ENCODE results near the gene GPX3.

The GPX3 gene

GRCh38 chr5:151021746-151022145 is 1.4 kb downstream of the GPX3 start:
- TF ChIP-seq, protein P1, sequence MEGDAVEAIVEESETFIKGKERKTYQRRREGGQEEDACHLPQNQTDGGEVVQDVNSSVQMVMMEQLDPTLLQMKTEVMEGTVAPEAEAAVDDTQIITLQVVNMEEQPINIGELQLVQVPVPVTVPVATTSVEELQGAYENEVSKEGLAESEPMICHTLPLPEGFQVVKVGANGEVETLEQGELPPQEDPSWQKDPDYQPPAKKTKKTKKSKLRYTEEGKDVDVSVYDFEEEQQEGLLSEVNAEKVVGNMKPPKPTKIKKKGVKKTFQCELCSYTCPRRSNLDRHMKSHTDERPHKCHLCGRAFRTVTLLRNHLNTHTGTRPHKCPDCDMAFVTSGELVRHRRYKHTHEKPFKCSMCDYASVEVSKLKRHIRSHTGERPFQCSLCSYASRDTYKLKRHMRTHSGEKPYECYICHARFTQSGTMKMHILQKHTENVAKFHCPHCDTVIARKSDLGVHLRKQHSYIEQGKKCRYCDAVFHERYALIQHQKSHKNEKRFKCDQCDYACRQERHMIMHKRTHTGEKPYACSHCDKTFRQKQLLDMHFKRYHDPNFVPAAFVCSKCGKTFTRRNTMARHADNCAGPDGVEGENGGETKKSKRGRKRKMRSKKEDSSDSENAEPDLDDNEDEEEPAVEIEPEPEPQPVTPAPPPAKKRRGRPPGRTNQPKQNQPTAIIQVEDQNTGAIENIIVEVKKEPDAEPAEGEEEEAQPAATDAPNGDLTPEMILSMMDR (conservative IDR thresholded peaks at IDR 0.05; ENCODE audit: low read length): no peak
- H3K4me3 ChIP-seq (ENCODE audit: low read length): no peak overlapping the region
- no peak for DNase-seq (ENCODE audit: low read depth)

DNA sequence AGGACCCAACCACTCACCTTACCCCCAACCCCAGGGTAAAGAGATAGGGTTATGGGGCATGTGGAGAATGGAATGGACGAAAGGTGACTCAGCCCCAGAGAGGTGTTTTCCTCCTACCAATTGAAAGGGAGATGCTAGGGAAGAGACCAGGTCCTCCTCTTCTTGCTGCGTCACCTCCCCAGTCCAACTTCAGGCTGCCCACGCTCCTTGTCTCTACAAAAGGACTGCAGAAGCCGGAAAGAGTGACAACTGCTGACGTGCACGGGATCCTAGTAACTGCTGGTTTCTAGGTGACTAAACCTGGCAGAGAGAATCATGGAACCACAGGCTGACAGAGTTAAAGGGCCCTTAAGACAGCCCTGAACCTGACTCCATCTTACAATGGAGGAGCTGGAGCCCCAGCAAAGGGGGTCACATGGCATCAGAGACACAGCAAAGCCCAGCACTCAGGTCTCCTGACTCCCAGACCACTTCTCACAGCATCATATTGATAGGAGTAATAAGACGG is 2.2 kb downstream of the GPX3 start:
- H3K4me3 ChIP-seq (ENCODE audit: low read length): no peak overlapping the region
- no peak for DNase-seq (ENCODE audit: low read depth)
- TF ChIP-seq, protein P1 (conservative IDR thresholded peaks at IDR 0.05; ENCODE audit: low read length): no peak

- TF ChIP-seq, protein P1 (conservative IDR thresholded peaks at IDR 0.05; ENCODE audit: low read length): no peak
- no peak for DNase-seq (ENCODE audit: low read depth)
- no peak overlapping the region for H3K4me3 ChIP-seq (ENCODE audit: low read length)
Measured at GRCh38 chr5:151023047-151023615, 2.7 kb downstream of the GPX3 start.

DNA sequence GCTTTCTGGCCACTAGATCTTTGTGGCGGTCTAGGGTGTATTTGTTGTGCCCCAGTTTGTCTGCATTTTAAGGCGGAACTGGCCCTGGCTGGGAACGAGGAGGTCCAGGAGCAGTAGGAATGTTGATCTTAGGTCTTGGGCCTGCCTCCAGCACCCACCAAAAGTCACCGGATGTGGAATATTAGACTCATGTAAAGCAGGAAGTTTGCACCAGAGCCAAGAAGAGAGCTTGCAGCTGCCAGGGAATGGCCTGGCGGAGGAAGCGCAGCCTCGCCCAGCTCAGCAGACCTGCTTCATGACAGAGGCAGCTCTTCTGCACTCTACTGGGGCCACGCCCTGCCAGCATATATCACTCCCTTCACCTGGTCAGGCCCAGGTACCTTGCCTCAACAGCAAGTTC is 3.3 kb downstream of the GPX3 start:
- TF ChIP-seq, protein P1 (conservative IDR thresholded peaks at IDR 0.05; ENCODE audit: low read length): no peak
- peak; percentile 32 for DNase-seq (ENCODE audit: low read depth)
- no peak overlapping the region for H3K4me3 ChIP-seq (ENCODE audit: low read length)

GRCh38 chr5:151024440-151025249 is 4.3 kb downstream of the GPX3 start:
- DNase-seq (ENCODE audit: low read depth): no peak
- TF ChIP-seq, protein P1 (conservative IDR thresholded peaks at IDR 0.05; ENCODE audit: low read length): no peak
- no peak overlapping the region for H3K4me3 ChIP-seq (ENCODE audit: low read length)

DNA sequence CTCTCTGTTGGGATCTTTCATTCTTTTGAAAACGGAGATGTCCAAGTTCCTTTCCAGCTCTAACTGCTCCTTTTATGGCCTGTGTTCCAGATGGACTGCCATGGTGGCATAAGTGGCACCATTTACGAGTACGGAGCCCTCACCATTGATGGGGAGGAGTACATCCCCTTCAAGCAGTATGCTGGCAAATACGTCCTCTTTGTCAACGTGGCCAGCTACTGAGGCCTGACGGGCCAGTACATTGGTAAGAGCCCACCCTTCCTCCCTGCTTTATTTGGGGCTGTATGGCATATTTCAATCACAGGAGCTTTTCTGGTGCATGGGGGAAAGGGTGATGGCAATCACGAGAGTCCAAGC is 4.8 kb downstream of the GPX3 start:
- no peak overlapping the region for H3K4me3 ChIP-seq (ENCODE audit: low read length)
- TF ChIP-seq, protein P1 (conservative IDR thresholded peaks at IDR 0.05; ENCODE audit: low read length): no peak
- no peak for DNase-seq (ENCODE audit: low read depth)

GRCh38 chr5:151026088-151026487 is 5.7 kb downstream of the GPX3 start:
- TF ChIP-seq, protein P1 (conservative IDR thresholded peaks at IDR 0.05; ENCODE audit: low read length): no peak
- no peak for DNase-seq (ENCODE audit: low read depth)
- no peak overlapping the region for H3K4me3 ChIP-seq (ENCODE audit: low read length)

Measured in AG10803 (cell line).